ENCODE data around the gene BLOC1S6. TPM values are rescaled to one million over a fixed set of nuclear protein-coding genes. Genes with fewer than 3 reads are reported as not detected.

Gene BLOC1S6
- total and polyA plus RNA-seq, 7 donors, result 14.3 to 55.2 (median 31.7) TPM

- DNase-seq (no peak), ATAC-seq (no peak)
- Histone ChIP-seq H3K36me3 (ENCODE audit: insufficient read depth in 1 of 2, low read depth in 1 of 2) (no peaks in the 10 kb centered on the region), H3K4me3 (peak overlapping the region; percentile 95), H3K9me3 (no peaks in the 10 kb centered on the region), H3K4me1 (peaks cover 37% of the 10 kb centered on the region), H3K27me3 (ENCODE audit: insufficient read depth in 3 of 3, low read length in 2 of 3) (no peaks in the 10 kb centered on the region), H3K27ac (peak overlapping the region; percentile 97)
- intact Hi-C loops (cut with DNase I), result loop anchor here (2.0 to 5.0 kb wide), 4 partner anchors 64 to 619 kb away; partner anchors contain the start of gene SLC30A4 (in 1 of the 2)
- 65 to 84% (median 80%) methylated on average over 3 of the region's 3 CpGs for WGBS, 3 donors
- TF ChIP-seq CTCF (IDR thresholded peaks at IDR 0.05), result no peak
Measured at GRCh38 chr15:45586125-45586524, 1.1 kb upstream of the BLOC1S6 start.

GRCh38 chr15:45586601-45587094 lies 531 bp upstream of the BLOC1S6 start:
- Histone ChIP-seq H3K27ac (peak overlapping the region; percentile 97), H3K9me3 (no peaks in the 10 kb centered on the region), H3K27me3 (ENCODE audit: insufficient read depth in 3 of 3, low read length in 2 of 3) (no peaks in the 10 kb centered on the region), H3K4me3 (peak overlapping the region; percentile 95), H3K4me1 (peaks cover 37% of the 10 kb centered on the region), H3K36me3 (ENCODE audit: insufficient read depth in 1 of 2, low read depth in 1 of 2) (no peaks in the 10 kb centered on the region)
- ATAC-seq (peak in 2 of 4 donors; percentile 1 to 23), DNase-seq (no peak)
- WGBS, 3 donors, result 0 to 1% (median 1%) methylated on average over 14 of the region's 14 CpGs
- intact Hi-C loops (cut with DNase I), result loop anchor here (1.0 to 5.0 kb wide), 6 partner anchors 48 to 619 kb away; partner anchors contain the start of gene SLC30A4 (in 2 of the 2)
- TF ChIP-seq CTCF (IDR thresholded peaks at IDR 0.05), result no peak

- ATAC-seq (no peak), DNase-seq (no peak)
- Histone ChIP-seq H3K27me3 (ENCODE audit: insufficient read depth in 3 of 3, low read length in 2 of 3) (no peaks in the 10 kb centered on the region), H3K4me3 (peak overlapping the region; percentile 95), H3K36me3 (ENCODE audit: insufficient read depth in 1 of 2, low read depth in 1 of 2) (peaks cover 0 to 11% of the 10 kb centered on the region in 2 donors), H3K9me3 (no peaks in the 10 kb centered on the region), H3K4me1 (peaks cover 37% of the 10 kb centered on the region), H3K27ac (peak overlapping the region; percentile 97)
- WGBS, 3 donors, result 0 to 1% (median 0%) methylated on average over 4 of the region's 4 CpGs
- intact Hi-C loops (cut with DNase I), result loop anchor here (1.0 to 5.0 kb wide), 6 partner anchors 46 to 621 kb away; partner anchors contain the start of gene SLC30A4 (in 2 of the 2)
- no peak for TF ChIP-seq CTCF (IDR thresholded peaks at IDR 0.05)
Measured at GRCh38 chr15:45587863-45588170, 638 bp downstream of the BLOC1S6 start.

- no peak for TF ChIP-seq CTCF (IDR thresholded peaks at IDR 0.05)
- Histone ChIP-seq H3K4me3 (peak overlapping the region; percentile 95), H3K27me3 (ENCODE audit: insufficient read depth in 3 of 3, low read length in 2 of 3) (no peaks in the 10 kb centered on the region), H3K4me1 (peaks cover 37% of the 10 kb centered on the region), H3K9me3 (no peaks in the 10 kb centered on the region), H3K27ac (peak overlapping the region; percentile 97), H3K36me3 (ENCODE audit: insufficient read depth in 1 of 2, low read depth in 1 of 2) (peaks cover 0 to 17% of the 10 kb centered on the region in 2 donors)
- ATAC-seq (peak in 1 of 4 donors; percentile 46), DNase-seq (no peak)
- 18 to 30% (median 24%) methylated on average over 6 of the region's 6 CpGs for WGBS, 3 donors
- intact Hi-C loops (cut with DNase I), result loop anchor here (5.0 kb wide), 3 partner anchors 66 to 621 kb away; partner anchors contain the start of gene SLC30A4 (in 1 of the 2)
Measured at GRCh38 chr15:45588219-45588875, 1.2 kb downstream of the BLOC1S6 start.
